Lower leg skin (tissue), 3 donors: ENCODE data around the gene PPA2.

Experiments used
- POLR2A ChIP-seq, 2 donors: fragments of 450-650 bp; IDR thresholded peaks; one replicate each; pipeline ENCODE4 v1.6.1; 2016 to 2017; ENCODE audit warnings: antibody characterized with exemption in 2 of 2, mild to moderate bottlenecking in 1 of 2, moderate library complexity in 1 of 2
- TF ChIP-seq, protein P1 (sequence below), 3 donors: fragments of 450-650 bp; IDR thresholded peaks; one replicate each; pipeline ENCODE4 v1.5.1; 2016; ENCODE audit warnings: antibody characterized with exemption in 3 of 3, mild to moderate bottlenecking in 3 of 3, moderate library complexity in 2 of 3

- TF ChIP-seq, protein P1, sequence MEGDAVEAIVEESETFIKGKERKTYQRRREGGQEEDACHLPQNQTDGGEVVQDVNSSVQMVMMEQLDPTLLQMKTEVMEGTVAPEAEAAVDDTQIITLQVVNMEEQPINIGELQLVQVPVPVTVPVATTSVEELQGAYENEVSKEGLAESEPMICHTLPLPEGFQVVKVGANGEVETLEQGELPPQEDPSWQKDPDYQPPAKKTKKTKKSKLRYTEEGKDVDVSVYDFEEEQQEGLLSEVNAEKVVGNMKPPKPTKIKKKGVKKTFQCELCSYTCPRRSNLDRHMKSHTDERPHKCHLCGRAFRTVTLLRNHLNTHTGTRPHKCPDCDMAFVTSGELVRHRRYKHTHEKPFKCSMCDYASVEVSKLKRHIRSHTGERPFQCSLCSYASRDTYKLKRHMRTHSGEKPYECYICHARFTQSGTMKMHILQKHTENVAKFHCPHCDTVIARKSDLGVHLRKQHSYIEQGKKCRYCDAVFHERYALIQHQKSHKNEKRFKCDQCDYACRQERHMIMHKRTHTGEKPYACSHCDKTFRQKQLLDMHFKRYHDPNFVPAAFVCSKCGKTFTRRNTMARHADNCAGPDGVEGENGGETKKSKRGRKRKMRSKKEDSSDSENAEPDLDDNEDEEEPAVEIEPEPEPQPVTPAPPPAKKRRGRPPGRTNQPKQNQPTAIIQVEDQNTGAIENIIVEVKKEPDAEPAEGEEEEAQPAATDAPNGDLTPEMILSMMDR (IDR thresholded peaks at IDR 0.05): no peak
- TF ChIP-seq POLR2A (IDR thresholded peaks at IDR 0.05): no peak
Observed at GRCh38 chr4:105490523-105490922, 16.7 kb upstream of the PPA2 start.
